Retinal pigment epithelial cell (primary cell): ENCODE data around the gene FBXW7.

Experiments
- DNase-seq: peaks from one replicate; pipeline ENCODE4 v3.0.0-alpha.2; 2010; ENCODE audit warnings: low read depth
- H3K4me3 ChIP-seq: 2 replicates; pipeline ENCODE4 v1.5.1; 2011; ENCODE audit warnings: mild to moderate bottlenecking, low read length, control low read depth, moderate library complexity
- CTCF ChIP-seq: conservative IDR thresholded peaks from 2 replicates; pipeline ENCODE4 v1.5.1; 2011; ENCODE audit warnings: low read depth, low read length, control low read depth, inconsistent platforms

FBXW7 gene

GRCh38 chr4:152486429-152487389 is 49.2 kb downstream of the FBXW7 start:
- TF ChIP-seq CTCF: no peak
- no peak overlapping the region for H3K4me3 ChIP-seq
- no peak for DNase-seq

GRCh38 chr4:152485726-152486276 is 50.1 kb downstream of the FBXW7 start:
- no peak for DNase-seq
- no peak overlapping the region for H3K4me3 ChIP-seq
- no peak for TF ChIP-seq CTCF

GRCh38 chr4:152482211-152482610 is 53.7 kb downstream of the FBXW7 start:
- TF ChIP-seq CTCF: no peak
- DNase-seq: no peak
- H3K4me3 ChIP-seq: no peak overlapping the region

- no peak overlapping the region for H3K4me3 ChIP-seq
- DNase-seq: no peak
- TF ChIP-seq CTCF: no peak
Observed at GRCh38 chr4:152480901-152481300, 55.0 kb downstream of the FBXW7 start.

GRCh38 chr4:152480326-152480725 is 55.6 kb downstream of the FBXW7 start:
- TF ChIP-seq CTCF: no peak
- DNase-seq: no peak

GRCh38 chr4:152479428-152480026 is 56.4 kb downstream of the FBXW7 start:
- no peak for TF ChIP-seq CTCF
- no peak for DNase-seq
- no peak overlapping the region for H3K4me3 ChIP-seq

More at GRCh38 chr4:152480326-152480725, 55.6 kb downstream of the FBXW7 start:
- no peak overlapping the region for H3K4me3 ChIP-seq
